HG03025 (cell line): Measurements from ENCODE around the gene NLRP12.
"Not testable (repeated sequence)": the region's sequence is repeated elsewhere in the genome, so short reads cannot be mapped to it uniquely, and the experiment has no call there.

ENCODE experiments used
- ATAC-seq: cut with Tn5 transposase; IDR thresholded peaks from one replicate; pipeline ENCODE4 v1.9.1; 2021; ENCODE audit warnings: mild to moderate bottlenecking, moderate library complexity; ENCODE audit not compliant: unreplicated experiment, low FRiP score

Gene NLRP12

DNA sequence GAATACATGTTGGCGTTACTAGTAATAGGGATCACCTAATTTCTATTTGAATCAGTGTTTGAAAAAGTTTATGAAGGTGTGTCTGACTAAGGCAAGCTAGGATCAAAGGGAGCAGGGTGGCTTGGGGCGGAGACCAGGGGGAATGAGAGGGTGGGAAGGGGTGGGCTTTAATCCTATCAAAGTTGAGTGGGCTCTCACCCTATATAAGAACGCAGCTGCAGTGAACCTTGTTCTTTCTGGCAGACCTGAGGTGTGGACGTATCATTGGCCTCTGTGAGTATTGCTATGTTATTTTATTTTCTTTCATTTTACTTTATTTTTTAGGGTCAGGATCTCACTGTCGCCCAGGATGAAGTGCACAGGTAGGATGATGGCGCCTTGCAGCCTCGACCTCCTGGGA lies 37.4 kb downstream of the NLRP12 start:
- ATAC-seq, result no peak

DNA sequence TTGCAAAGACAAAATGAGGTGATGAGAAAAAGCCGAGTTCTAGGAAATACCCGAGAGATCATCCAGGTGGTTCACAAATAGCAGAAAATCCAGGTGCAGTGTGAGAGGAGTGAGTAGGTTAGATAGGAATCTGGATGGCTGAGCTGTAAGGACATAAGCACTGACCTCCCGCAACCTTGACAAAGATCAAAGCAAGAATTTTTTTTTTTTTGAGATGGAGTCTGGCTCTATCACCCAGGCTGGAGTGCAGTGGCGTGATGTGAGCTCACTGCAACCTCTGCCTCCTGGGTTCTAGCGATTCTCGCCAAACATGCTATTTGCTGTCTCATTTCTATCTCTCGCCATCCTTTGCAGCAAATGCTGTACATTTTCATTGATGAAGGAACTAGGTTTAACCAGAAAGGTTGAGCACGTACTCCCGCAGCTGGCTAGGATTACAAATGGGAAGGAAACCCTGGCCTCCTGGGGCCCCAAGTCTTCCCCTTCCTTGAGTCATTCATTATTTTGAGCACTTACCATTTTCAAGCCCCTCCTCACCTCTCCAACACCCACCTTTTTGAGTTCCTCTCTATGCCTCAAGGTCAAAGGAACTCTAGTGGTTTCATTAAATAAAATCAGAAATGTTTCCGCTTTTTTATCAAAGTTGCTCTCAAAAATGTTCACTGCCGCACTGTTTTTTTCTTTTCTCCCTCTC lies 38.8 kb downstream of the NLRP12 start:
- no peak for ATAC-seq

- no peak for ATAC-seq
These were observed 41.4 kb downstream of the NLRP12 start for GRCh38 chr19:53782698-53783097.

DNA sequence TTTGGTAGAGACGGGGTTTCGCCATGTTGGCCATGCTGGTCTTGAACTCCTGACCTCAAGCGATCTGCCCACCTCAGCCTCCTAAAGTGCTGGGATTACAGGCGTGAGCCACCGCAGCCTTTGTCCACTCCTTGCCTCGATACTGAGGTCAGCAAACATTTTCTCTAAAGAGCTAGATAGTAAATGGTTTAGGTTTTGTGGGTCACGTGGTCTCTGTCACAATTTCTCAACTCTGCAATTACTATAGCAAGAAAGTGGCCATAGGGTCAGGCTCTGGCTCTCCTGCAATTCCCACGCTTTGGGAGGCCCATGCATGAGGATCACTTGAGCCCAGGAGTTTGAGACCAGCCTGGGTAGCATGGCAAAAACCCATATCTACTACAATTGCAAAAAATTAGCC lies 42.8 kb downstream of the NLRP12 start:
- not testable (repeated sequence) for ATAC-seq

DNA sequence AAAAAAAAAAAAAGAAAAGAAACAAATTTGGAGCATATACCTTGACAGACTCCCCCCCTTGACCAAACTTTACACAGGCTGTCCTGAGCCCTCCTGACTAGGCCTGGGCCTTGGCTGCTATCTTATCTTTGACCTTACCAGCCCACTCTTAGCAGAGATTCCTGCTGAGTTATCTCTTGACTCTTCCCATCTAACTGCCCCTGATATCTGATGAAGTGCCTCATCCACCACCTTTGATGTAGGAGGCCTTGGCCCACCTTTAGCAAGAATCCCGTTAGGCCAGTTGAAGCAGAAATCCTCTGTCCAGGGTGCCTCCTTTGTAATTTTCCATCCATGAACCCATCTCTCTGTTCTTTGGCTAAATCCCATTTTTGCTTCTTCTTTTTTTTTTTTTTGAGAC lies 43.6 kb downstream of the NLRP12 start:
- no peak for ATAC-seq

GRCh38 chr19:53775524-53775923 lies 48.6 kb downstream of the NLRP12 start:
- no peak for ATAC-seq

- not testable (repeated sequence) for ATAC-seq
These were observed 49.6 kb downstream of the NLRP12 start for GRCh38 chr19:53774491-53774890.

- ATAC-seq, result no peak
These were observed 50.1 kb downstream of the NLRP12 start for GRCh38 chr19:53773999-53774398.

DNA sequence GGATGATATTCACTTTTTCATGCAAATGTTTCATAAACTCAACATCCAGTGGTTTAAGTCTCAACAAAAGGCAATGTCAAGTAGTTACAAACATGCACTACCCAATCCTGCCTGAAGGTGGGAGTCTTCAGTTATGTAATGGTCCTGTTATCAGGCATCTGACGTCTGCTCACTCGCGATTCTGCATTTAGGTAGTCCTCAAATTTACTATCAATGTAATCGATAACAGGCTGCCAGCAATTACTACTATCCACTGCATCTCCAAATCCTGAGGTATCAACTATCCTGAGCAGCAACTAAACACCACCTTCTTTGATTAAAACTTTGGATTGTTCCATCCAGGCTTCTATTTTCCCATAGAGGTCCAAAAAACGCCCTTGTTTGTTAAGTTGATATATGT lies 51.2 kb downstream of the NLRP12 start:
- no peak for ATAC-seq

- ATAC-seq, result no peak
These were observed 53.0 kb downstream of the NLRP12 start for GRCh38 chr19:53771144-53771543.

GRCh38 chr19:53769696-53770309 lies 54.3 kb downstream of the NLRP12 start:
- not testable (repeated sequence) for ATAC-seq

- ATAC-seq, result no peak
These were observed 55.7 kb downstream of the NLRP12 start for GRCh38 chr19:53768401-53768800.

DNA sequence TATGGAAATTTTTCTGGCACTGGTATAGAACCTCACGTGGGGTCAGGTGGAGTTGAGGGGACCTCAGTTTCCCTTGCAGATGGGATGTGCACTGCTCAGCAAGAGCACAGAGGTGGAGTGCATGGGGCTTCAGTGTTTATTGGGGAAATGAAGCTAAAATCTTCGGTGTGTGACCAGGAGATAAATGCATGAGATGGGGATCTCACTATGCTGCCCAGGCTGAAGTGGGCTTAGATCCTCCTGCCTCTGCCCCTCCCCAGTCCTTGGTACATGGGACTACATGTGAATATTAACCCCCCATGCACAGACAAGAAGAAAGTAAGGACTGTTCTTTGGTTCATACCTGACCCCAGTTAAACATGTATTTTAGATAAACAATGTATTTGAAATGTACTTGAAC lies 65.1 kb downstream of the NLRP12 start:
- ATAC-seq, result not testable (repeated sequence)
